Stomach (tissue), 9 donors: ENCODE data around the gene PHF20. TPM values are rescaled to one million over a fixed set of nuclear protein-coding genes. Genes with fewer than 3 reads are reported as not detected.

Source experiments
- DNase-seq, 2 donors: peaks; one replicate each; pipeline versions ENCODE4 v3.0.0 to v3.0.0-alpha.2; 2013 to 2019
- H3K27ac ChIP-seq, 5 donors: fragments of 200-600 bp in 4 of 5; sonication (generic) in 4 of 5; one replicate each; pipeline ENCODE4 v1.5.1; 2013 to 2019; ENCODE audit warnings: mild to moderate bottlenecking in 1 of 5, moderate library complexity in 1 of 5
- H3K27me3 ChIP-seq, 3 donors: fragments of 200-600 bp; sonication (generic); one replicate each; pipeline ENCODE4 v1.5.1; 2017 to 2019; ENCODE audit warnings: mixed run types in 1 of 3
- H3K36me3 ChIP-seq, 4 donors: fragments of 200-600 bp; sonication (generic); 1 replicate in 3 of 4; 2 replicates in 1 of 4; pipeline ENCODE4 v1.5.1; 2016 to 2019
- H3K4me1 ChIP-seq, 4 donors: fragments of 200-600 bp; sonication (generic); one replicate each; pipeline ENCODE4 v1.5.1; 2016 to 2019
- H3K4me3 ChIP-seq, 4 donors: fragments of 200-600 bp; sonication (generic) in 3 of 4; one replicate each; pipeline ENCODE4 v1.5.1; 2016 to 2019; ENCODE audit warnings: mild to moderate bottlenecking in 1 of 4
- H3K9me3 ChIP-seq, 4 donors: fragments of 200-600 bp; sonication (generic); one replicate each; pipeline ENCODE4 v1.5.1; 2016 to 2019
- EP300 ChIP-seq: sonication (generic); formaldehyde crosslinking; IDR thresholded peaks from one replicate; pipeline ENCODE4 v1.6.1; 2017; ENCODE audit warnings: antibody characterized with exemption
- POLR2A ChIP-seq, 4 donors: fragments of 450-650 bp; IDR thresholded peaks; one replicate each; pipeline ENCODE4 v1.6.1; 2016; ENCODE audit warnings: antibody characterized with exemption in 4 of 4, control low read depth in 2 of 4, mild to moderate bottlenecking in 1 of 4, moderate library complexity in 1 of 4
- POLR2AphosphoS5 ChIP-seq, 3 donors: sonication (generic); formaldehyde crosslinking; IDR thresholded peaks; one replicate each; pipeline ENCODE4 v1.6.1; 2016; ENCODE audit warnings: antibody characterized with exemption in 3 of 3
- WGBS, 5 donors: extraction: QIAGEN DNeasy Blood & Tissue Kit in 3 of 5; methylation state at CpG; one replicate each; pipeline versions ENCODE4 v1.1.5 to v1.1.7; 2013 to 2018; 5-methylcytosine and 5-hydroxymethylcytosine counted together
- intact Hi-C: fragments of 100-400 bp; cut with DNase I; formaldehyde crosslinking; loops from one replicate; pipeline ENCODE4 v1.15.1; 2023; ENCODE audit warnings: low total_unique reads
- polyA plus RNA-seq, 3 donors: library from polyadenylated mRNA; stranded (reverse); fragments of 200-250 nt; gene quantifications; one replicate each; pipeline ENCODE4 v1.2.3, GENCODE V29; 2013
- total RNA-seq, 5 donors: library from RNA; depleted of rRNA; stranded (reverse); fragments of >200 nt; gene quantifications; one replicate each; pipeline versions ENCODE4 v1.1.0 to v1.2.3, GENCODE V29; 2014 to 2016
- TF ChIP-seq, protein P1 (sequence below), 7 experiments: fragments of 450-650 bp in 4 of 7; fragments of 200-600 bp in 3 of 7; sonication (generic) in 3 of 7; IDR thresholded peaks; one replicate each; pipeline ENCODE4 v1.5.1; 2016 to 2019; ENCODE audit warnings: antibody characterized with exemption in 7 of 7, control low read depth in 2 of 7, mild to moderate bottlenecking in 1 of 7
- donor health status: healthy with polysubstance abuse.
- donor health status: Bipolar disorder and iron deficiency.
- donor health status: healthy.

PHF20 gene
- total and polyA plus RNA-seq, 8 donors: 18.3 to 135 (median 31.5) TPM

GRCh38 chr20:35820715-35821114, 48.9 kb downstream of the PHF20 start:
- no peak for DNase-seq
- Histone ChIP-seq H3K4me3 (no peak overlapping the region), H3K9me3 (no peaks in the 10 kb centered on the region), H3K36me3 (peaks cover 0 to 31% (median 13%) of the 10 kb centered on the region in 4 donors), H3K27ac (peak overlapping the region in 1 of 5 donors; percentile 11), H3K27me3 (no peaks in the 10 kb centered on the region), H3K4me1 (peaks cover 0 to 33% (median 17%) of the 10 kb centered on the region in 4 donors)
- TF ChIP-seq EP300: no peak
- no peak for TF ChIP-seq POLR2A (IDR thresholded peaks at IDR 0.05)
- TF ChIP-seq POLR2AphosphoS5 (IDR thresholded peaks at IDR 0.05): no peak
- TF ChIP-seq, protein P1, sequence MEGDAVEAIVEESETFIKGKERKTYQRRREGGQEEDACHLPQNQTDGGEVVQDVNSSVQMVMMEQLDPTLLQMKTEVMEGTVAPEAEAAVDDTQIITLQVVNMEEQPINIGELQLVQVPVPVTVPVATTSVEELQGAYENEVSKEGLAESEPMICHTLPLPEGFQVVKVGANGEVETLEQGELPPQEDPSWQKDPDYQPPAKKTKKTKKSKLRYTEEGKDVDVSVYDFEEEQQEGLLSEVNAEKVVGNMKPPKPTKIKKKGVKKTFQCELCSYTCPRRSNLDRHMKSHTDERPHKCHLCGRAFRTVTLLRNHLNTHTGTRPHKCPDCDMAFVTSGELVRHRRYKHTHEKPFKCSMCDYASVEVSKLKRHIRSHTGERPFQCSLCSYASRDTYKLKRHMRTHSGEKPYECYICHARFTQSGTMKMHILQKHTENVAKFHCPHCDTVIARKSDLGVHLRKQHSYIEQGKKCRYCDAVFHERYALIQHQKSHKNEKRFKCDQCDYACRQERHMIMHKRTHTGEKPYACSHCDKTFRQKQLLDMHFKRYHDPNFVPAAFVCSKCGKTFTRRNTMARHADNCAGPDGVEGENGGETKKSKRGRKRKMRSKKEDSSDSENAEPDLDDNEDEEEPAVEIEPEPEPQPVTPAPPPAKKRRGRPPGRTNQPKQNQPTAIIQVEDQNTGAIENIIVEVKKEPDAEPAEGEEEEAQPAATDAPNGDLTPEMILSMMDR (IDR thresholded peaks at IDR 0.05): no peak
- 54 to 79% (median 56%) methylated on average over 2 of the region's 2 CpGs for WGBS, 5 donors
- intact Hi-C loops: no loop called here

- TF ChIP-seq, protein P1 (IDR thresholded peaks at IDR 0.05): no peak
- TF ChIP-seq POLR2A (IDR thresholded peaks at IDR 0.05) (no peak), EP300 (no peak), POLR2AphosphoS5 (IDR thresholded peaks at IDR 0.05) (no peak)
- H3K27me3 ChIP-seq: no peaks in the 10 kb centered on the region
- WGBS, 5 donors: 95 to 98% (median 97%) methylated on average over 8 of the region's 8 CpGs
- peaks cover 0 to 44% (median 19%) of the 10 kb centered on the region in 4 donors for H3K4me1 ChIP-seq
- no peak for DNase-seq
- no peak overlapping the region for H3K4me3 ChIP-seq
- H3K9me3 ChIP-seq: no peaks in the 10 kb centered on the region
- H3K27ac ChIP-seq: no peak overlapping the region
- H3K36me3 ChIP-seq: peaks cover 0 to 22% (median 4%) of the 10 kb centered on the region in 4 donors
- intact Hi-C loops: no loop called here
Observed at GRCh38 chr20:35821807-35822242, 50.0 kb downstream of the PHF20 start.

DNA sequence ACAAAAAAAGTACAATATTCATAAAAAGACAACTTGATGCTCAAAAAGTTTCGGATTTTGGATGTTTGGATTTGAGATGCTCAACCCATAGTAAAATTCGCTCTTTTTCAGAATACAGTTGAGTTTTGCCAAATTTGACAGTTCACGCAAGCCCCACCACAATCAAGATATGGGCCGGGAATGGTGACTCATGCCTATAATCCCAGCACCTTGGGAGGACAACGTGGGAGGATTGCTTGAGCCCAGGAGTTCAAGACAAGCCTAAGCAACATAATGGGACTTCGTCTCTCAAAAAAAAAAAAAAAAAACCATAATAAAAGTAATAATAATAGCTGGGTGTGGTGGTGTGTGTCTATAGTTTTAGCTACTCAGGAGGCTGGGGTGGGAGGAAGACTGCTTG, 51.3 kb downstream of the PHF20 start:
- peaks cover 0 to 13% (median 2%) of the 10 kb centered on the region in 4 donors for H3K36me3 ChIP-seq
- no peak overlapping the region for H3K27ac ChIP-seq
- 79 to 91% (median 88%) methylated on average over 6 of the region's 6 CpGs for WGBS, 5 donors
- peaks cover 0 to 55% (median 24%) of the 10 kb centered on the region in 4 donors for H3K4me1 ChIP-seq
- H3K9me3 ChIP-seq: no peaks in the 10 kb centered on the region
- TF ChIP-seq POLR2A (IDR thresholded peaks at IDR 0.05) (no peak), POLR2AphosphoS5 (IDR thresholded peaks at IDR 0.05) (no peak), EP300 (no peak)
- TF ChIP-seq, protein P1 (IDR thresholded peaks at IDR 0.05): no peak
- DNase-seq: no peak
- H3K27me3 ChIP-seq: no peaks in the 10 kb centered on the region
- no peak overlapping the region for H3K4me3 ChIP-seq
- intact Hi-C loops: no loop called here

- no peak overlapping the region for H3K27ac ChIP-seq
- peaks cover 0 to 58% (median 25%) of the 10 kb centered on the region in 4 donors for H3K4me1 ChIP-seq
- 70 to 87% (median 80%) methylated on average over 2 of the region's 2 CpGs for WGBS, 5 donors
- intact Hi-C loops: no loop called here
- no peaks in the 10 kb centered on the region for H3K27me3 ChIP-seq
- H3K9me3 ChIP-seq: no peaks in the 10 kb centered on the region
- no peak for TF ChIP-seq EP300
- TF ChIP-seq, protein P1 (IDR thresholded peaks at IDR 0.05): no peak
- no peak for TF ChIP-seq POLR2AphosphoS5 (IDR thresholded peaks at IDR 0.05)
- TF ChIP-seq POLR2A (IDR thresholded peaks at IDR 0.05): no peak
- H3K4me3 ChIP-seq: no peak overlapping the region
- H3K36me3 ChIP-seq: peaks cover 0 to 9% (median 2%) of the 10 kb centered on the region in 4 donors
- no peak for DNase-seq
Observed at GRCh38 chr20:35823937-35824336, 52.1 kb downstream of the PHF20 start.
